Neural cell (in vitro differentiated cells): Measurements from ENCODE around the gene PRRG4. TPM values are rescaled to one million over a fixed set of nuclear protein-coding genes. Genes with fewer than 3 reads are reported as not detected.

Experiments used
- H2AFZ ChIP-seq: fragments of 200-600, 300-800 bp; sonication (generic), shearing (Covaris generic); 2 replicates; pipeline ENCODE4 v1.6.0; 2014; ENCODE audit warnings: low read depth, mild to moderate bottlenecking, antibody characterized with exemption, low read length, moderate library complexity
- H3F3A ChIP-seq: fragments of 200-600 bp; shearing (Covaris generic); 2 replicates; pipeline ENCODE4 v1.6.1; 2016; ENCODE audit warnings: mild to moderate bottlenecking, moderate library complexity, mixed read lengths, antibody characterized with exemption, low read length; ENCODE audit not compliant: insufficient read depth, poor library complexity, severe bottlenecking
- H3K27ac ChIP-seq: fragments of 200-600, 300-800 bp; sonication (generic), shearing (Covaris generic); 2 replicates; pipeline ENCODE4 v1.5.1; 2014; ENCODE audit warnings: mild to moderate bottlenecking, low read length, moderate library complexity
- H3K27me3 ChIP-seq: fragments of 300-800, 200-600 bp; sonication (generic), shearing (Covaris generic); 2 replicates; pipeline ENCODE4 v1.6.0; 2014; ENCODE audit warnings: mild to moderate bottlenecking, low read depth, low read length, moderate library complexity; ENCODE audit not compliant: insufficient read depth
- H3K36me3 ChIP-seq: fragments of 300-800, 200-600 bp; sonication (generic), shearing (Covaris generic); 2 replicates; pipeline ENCODE4 v1.5.1; 2014; ENCODE audit warnings: mild to moderate bottlenecking, antibody characterized with exemption, low read length, moderate library complexity; ENCODE audit not compliant: insufficient read depth
- H3K4me2 ChIP-seq: fragments of 300-800, 200-600 bp; sonication (generic), shearing (Covaris generic); 2 replicates; pipeline ENCODE4 v1.6.0; 2014; ENCODE audit warnings: mild to moderate bottlenecking, low read length
- H3K4me3 ChIP-seq: fragments of 300-800, 200-600 bp; sonication (generic), shearing (Covaris generic); 2 replicates; pipeline ENCODE4 v1.5.1; 2014; ENCODE audit warnings: mild to moderate bottlenecking, low read length, moderate library complexity
- H3K79me2 ChIP-seq: fragments of 200-600 bp; shearing (Covaris generic); replicated peaks from 2 replicates; pipeline ENCODE4 v1.6.0; 2014; ENCODE audit warnings: mild to moderate bottlenecking, low read length, moderate library complexity; ENCODE audit not compliant: insufficient read depth
- H3K9ac ChIP-seq: fragments of 300-800, 200-600 bp; sonication (generic), shearing (Covaris generic); 2 replicates; pipeline ENCODE4 v1.6.1; 2016; ENCODE audit warnings: mild to moderate bottlenecking, low read length, mixed read lengths
- H3K9me2 ChIP-seq: fragments of 200-600 bp; shearing (Covaris generic); 2 replicates; pipeline ENCODE4 v1.6.1; 2016; ENCODE audit warnings: mild to moderate bottlenecking, low read length, mixed read lengths; ENCODE audit not compliant: insufficient read depth
- H3K9me3 ChIP-seq: fragments of 200-600, 300-800 bp; sonication (generic), shearing (Covaris generic); 2 replicates; pipeline ENCODE4 v1.6.1; 2016; ENCODE audit warnings: mild to moderate bottlenecking, mixed run types, low read length, moderate library complexity, mixed read lengths
- H4K20me1 ChIP-seq: fragments of 200-600 bp; shearing (Covaris generic); 2 replicates; pipeline ENCODE4 v1.6.1; 2016; ENCODE audit warnings: mild to moderate bottlenecking, mixed run types; ENCODE audit not compliant: insufficient read depth
- EP300 ChIP-seq: fragments of 450-650 bp; conservative IDR thresholded peaks from 2 replicates; pipeline ENCODE4 v1.6.1; 2014; ENCODE audit warnings: antibody characterized with exemption, mild to moderate bottlenecking, moderate library complexity; ENCODE audit not compliant: poor library complexity, severe bottlenecking
- EZH2 ChIP-seq: fragments of 200-600, 300-800 bp; shearing (Covaris generic), sonication (generic); IDR thresholded peaks from 2 replicates; pipeline ENCODE4 v1.6.1; 2014; ENCODE audit warnings: antibody characterized with exemption, low read length, borderline replicate concordance, mild to moderate bottlenecking; ENCODE audit not compliant: insufficient read depth, poor library complexity, severe bottlenecking
- MXI1 ChIP-seq: fragments of 450-650 bp; conservative IDR thresholded peaks from 2 replicates; pipeline ENCODE4 v1.6.1; 2014; ENCODE audit warnings: antibody characterized with exemption, mild to moderate bottlenecking; ENCODE audit not compliant: poor library complexity, severe bottlenecking
- POLR2AphosphoS5 ChIP-seq: IDR thresholded peaks from 2 replicates; pipeline ENCODE4 v1.6.1; 2012
- RAD21 ChIP-seq: fragments of 450-650 bp; conservative IDR thresholded peaks from 2 replicates; pipeline ENCODE4 v1.6.1; 2014; ENCODE audit warnings: antibody characterized with exemption, mild to moderate bottlenecking, moderate library complexity
- SMC3 ChIP-seq: fragments of 450-650 bp; conservative IDR thresholded peaks from 2 replicates; pipeline ENCODE4 v1.6.1; 2014; ENCODE audit warnings: antibody characterized with exemption, mild to moderate bottlenecking, moderate library complexity; ENCODE audit not compliant: poor library complexity
- TAF1 ChIP-seq: IDR thresholded peaks from 2 replicates; pipeline ENCODE4 v1.6.1; 2012; ENCODE audit warnings: low read depth
- polyA plus RNA-seq: library from polyadenylated mRNA; depleted of rRNA; stranded (reverse); fragments of >200 nt; gene quantifications from 2 replicates; pipeline ENCODE4 v1.2.3, GENCODE V29; 2014
- TF ChIP-seq, protein P1 (sequence below): IDR thresholded peaks from 2 replicates; pipeline ENCODE4 v1.6.1; 2012; ENCODE audit warnings: borderline replicate concordance
- TF ChIP-seq, protein P2 (sequence below): fragments of 450-650 bp; IDR thresholded peaks from 2 replicates; pipeline ENCODE4 v1.5.1; 2014; ENCODE audit warnings: antibody characterized with exemption, mild to moderate bottlenecking, moderate library complexity; ENCODE audit not compliant: poor library complexity, severe bottlenecking

The PRRG4 gene
- polyA plus RNA-seq, 1 donor from 2014 or later, result not detected

GRCh38 chr11:32792111-32792947, 37.4 kb upstream of the PRRG4 start:
- Histone ChIP-seq H3F3A (no peaks in the 10 kb centered on the region), H4K20me1 (no peaks in the 10 kb centered on the region), H3K27me3 (no peaks in the 10 kb centered on the region), H3K4me3 (no peak overlapping the region), H3K79me2 (no peaks in the 10 kb centered on the region), H2AFZ (no peak overlapping the region), H3K9me2 (no peaks in the 10 kb centered on the region), H3K4me2 (no peak overlapping the region), H3K9me3 (no peaks in the 10 kb centered on the region), H3K9ac (no peak overlapping the region), H3K27ac (no peak overlapping the region), H3K36me3 (no peaks in the 10 kb centered on the region)
- TF ChIP-seq SMC3, result no peak
- TF ChIP-seq EP300, result no peak
- TF ChIP-seq EZH2, result no peak

DNA sequence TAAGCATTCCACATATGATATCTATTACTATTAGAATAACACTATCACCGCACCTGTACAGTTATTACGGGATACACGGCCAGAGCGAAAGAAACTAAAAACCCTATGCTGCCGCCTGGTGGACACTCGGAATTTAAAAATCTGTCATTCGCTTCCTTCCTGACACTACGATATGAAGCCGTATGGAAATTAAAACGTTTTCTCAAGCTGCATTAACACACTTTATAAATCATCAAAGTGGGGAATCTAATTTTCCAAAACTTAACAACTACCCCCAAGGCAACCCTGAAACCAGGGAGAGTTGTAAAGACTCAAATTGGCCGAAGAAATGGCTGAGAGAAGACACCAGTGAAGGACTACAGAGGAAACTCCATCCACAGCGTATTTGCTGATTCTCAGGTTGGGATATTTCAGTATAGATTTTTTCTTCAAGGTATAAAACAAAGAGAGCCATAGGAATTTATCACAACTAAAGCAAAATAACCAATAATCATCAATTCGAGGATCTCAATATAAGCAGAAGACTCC, 36.7 kb upstream of the PRRG4 start:
- Histone ChIP-seq H4K20me1 (no peaks in the 10 kb centered on the region), H3F3A (no peaks in the 10 kb centered on the region), H2AFZ (no peak overlapping the region), H3K9me3 (no peaks in the 10 kb centered on the region), H3K79me2 (no peaks in the 10 kb centered on the region), H3K9me2 (no peaks in the 10 kb centered on the region), H3K4me3 (no peak overlapping the region), H3K9ac (no peak overlapping the region), H3K27ac (no peak overlapping the region), H3K27me3 (no peaks in the 10 kb centered on the region), H3K4me2 (no peak overlapping the region), H3K36me3 (no peaks in the 10 kb centered on the region)
- TF ChIP-seq RAD21, result peak; percentile 73
- TF ChIP-seq, protein P1, sequence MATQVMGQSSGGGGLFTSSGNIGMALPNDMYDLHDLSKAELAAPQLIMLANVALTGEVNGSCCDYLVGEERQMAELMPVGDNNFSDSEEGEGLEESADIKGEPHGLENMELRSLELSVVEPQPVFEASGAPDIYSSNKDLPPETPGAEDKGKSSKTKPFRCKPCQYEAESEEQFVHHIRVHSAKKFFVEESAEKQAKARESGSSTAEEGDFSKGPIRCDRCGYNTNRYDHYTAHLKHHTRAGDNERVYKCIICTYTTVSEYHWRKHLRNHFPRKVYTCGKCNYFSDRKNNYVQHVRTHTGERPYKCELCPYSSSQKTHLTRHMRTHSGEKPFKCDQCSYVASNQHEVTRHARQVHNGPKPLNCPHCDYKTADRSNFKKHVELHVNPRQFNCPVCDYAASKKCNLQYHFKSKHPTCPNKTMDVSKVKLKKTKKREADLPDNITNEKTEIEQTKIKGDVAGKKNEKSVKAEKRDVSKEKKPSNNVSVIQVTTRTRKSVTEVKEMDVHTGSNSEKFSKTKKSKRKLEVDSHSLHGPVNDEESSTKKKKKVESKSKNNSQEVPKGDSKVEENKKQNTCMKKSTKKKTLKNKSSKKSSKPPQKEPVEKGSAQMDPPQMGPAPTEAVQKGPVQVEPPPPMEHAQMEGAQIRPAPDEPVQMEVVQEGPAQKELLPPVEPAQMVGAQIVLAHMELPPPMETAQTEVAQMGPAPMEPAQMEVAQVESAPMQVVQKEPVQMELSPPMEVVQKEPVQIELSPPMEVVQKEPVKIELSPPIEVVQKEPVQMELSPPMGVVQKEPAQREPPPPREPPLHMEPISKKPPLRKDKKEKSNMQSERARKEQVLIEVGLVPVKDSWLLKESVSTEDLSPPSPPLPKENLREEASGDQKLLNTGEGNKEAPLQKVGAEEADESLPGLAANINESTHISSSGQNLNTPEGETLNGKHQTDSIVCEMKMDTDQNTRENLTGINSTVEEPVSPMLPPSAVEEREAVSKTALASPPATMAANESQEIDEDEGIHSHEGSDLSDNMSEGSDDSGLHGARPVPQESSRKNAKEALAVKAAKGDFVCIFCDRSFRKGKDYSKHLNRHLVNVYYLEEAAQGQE, result no peak
- no peak for TF ChIP-seq TAF1
- TF ChIP-seq, protein P2, sequence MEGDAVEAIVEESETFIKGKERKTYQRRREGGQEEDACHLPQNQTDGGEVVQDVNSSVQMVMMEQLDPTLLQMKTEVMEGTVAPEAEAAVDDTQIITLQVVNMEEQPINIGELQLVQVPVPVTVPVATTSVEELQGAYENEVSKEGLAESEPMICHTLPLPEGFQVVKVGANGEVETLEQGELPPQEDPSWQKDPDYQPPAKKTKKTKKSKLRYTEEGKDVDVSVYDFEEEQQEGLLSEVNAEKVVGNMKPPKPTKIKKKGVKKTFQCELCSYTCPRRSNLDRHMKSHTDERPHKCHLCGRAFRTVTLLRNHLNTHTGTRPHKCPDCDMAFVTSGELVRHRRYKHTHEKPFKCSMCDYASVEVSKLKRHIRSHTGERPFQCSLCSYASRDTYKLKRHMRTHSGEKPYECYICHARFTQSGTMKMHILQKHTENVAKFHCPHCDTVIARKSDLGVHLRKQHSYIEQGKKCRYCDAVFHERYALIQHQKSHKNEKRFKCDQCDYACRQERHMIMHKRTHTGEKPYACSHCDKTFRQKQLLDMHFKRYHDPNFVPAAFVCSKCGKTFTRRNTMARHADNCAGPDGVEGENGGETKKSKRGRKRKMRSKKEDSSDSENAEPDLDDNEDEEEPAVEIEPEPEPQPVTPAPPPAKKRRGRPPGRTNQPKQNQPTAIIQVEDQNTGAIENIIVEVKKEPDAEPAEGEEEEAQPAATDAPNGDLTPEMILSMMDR, result peak; percentile 81
- no peak for TF ChIP-seq EP300
- TF ChIP-seq SMC3, result peak; percentile 84
- TF ChIP-seq POLR2AphosphoS5, result no peak
- TF ChIP-seq EZH2, result no peak
- no peak for TF ChIP-seq MXI1
